H1 (cell line): ENCODE measurements around the gene PTPRJ. TPM values are rescaled to one million over a fixed set of nuclear protein-coding genes. Genes with fewer than 3 reads are reported as not detected.

Source experiments
- CTCF ChIA-PET: fragments of 300-600 bp; sonication (Branson Sonifier 250); formaldehyde crosslinking; loops from one replicate; lab custom pipeline; 2021; ENCODE audit not compliant: partially characterized antibody; lab: Charles Lee
- POLR2A ChIA-PET: fragments of 300-600 bp; sonication (Branson Sonifier 250); formaldehyde crosslinking; loops from one replicate; lab custom pipeline; 2021; ENCODE audit warnings: inconsistent platforms; ENCODE audit not compliant: partially characterized antibody; lab: Charles Lee
- DNase-seq, 2 experiments: peaks; one replicate each; pipeline versions ENCODE4 v3.0.0 to v3.0.0-alpha.2; 2010 to 2022; ENCODE audit warnings: low spot score in 2 of 2, low read depth in 1 of 2, mixed read lengths in 1 of 2
- FAIRE-seq: peaks from 2 replicates; lab custom pipeline; 2011; peaks lifted over from hg19 to GRCh38; lab: Jason Lieb, UNC
- H2AFZ ChIP-seq: 2 replicates; pipeline ENCODE4 v1.8.1; 2012; ENCODE audit warnings: low read length, inconsistent platforms
- H2AK5ac ChIP-seq: 2 replicates; pipeline ENCODE4 v1.6.1; 2013; ENCODE audit warnings: low read depth, low read length
- H2BK120ac ChIP-seq: replicated peaks from 2 replicates; pipeline ENCODE3; 2013; ENCODE audit warnings: low read depth, low read length, inconsistent platforms
- H2BK12ac ChIP-seq: 2 replicates; pipeline ENCODE4 v1.6.1; 2013; ENCODE audit warnings: low read depth, low read length
- H2BK15ac ChIP-seq: 2 replicates; pipeline ENCODE4 v1.6.1; 2013; ENCODE audit warnings: low read length
- H2BK20ac ChIP-seq: 2 replicates; pipeline ENCODE4 v1.6.1; 2013; ENCODE audit warnings: low read length
- H2BK5ac ChIP-seq: 2 replicates; pipeline ENCODE4 v1.6.1; 2013; ENCODE audit warnings: low read depth, low read length
- H3K14ac ChIP-seq: 2 replicates; pipeline ENCODE4 v1.6.1; 2013; ENCODE audit warnings: inconsistent platforms; ENCODE audit not compliant: insufficient read length
- H3K18ac ChIP-seq: 2 replicates; pipeline ENCODE4 v1.6.1; 2013; ENCODE audit warnings: low read length; ENCODE audit errors: extremely low read depth
- H3K23ac ChIP-seq: 2 replicates; pipeline ENCODE4 v1.6.1; 2013; ENCODE audit warnings: inconsistent platforms; ENCODE audit not compliant: insufficient read length
- H3K23me2 ChIP-seq: 2 replicates; pipeline ENCODE4 v1.6.1; 2013; ENCODE audit warnings: low read depth, low read length
- H3K27ac ChIP-seq: 2 replicates; pipeline ENCODE4 v1.6.1; 2011; ENCODE audit warnings: low read depth, low read length, inconsistent platforms
- H3K27me3 ChIP-seq, 4 experiments: replicated peaks in 1 of 4; 1 replicate in 1 of 4; 2 replicates in 3 of 4; pipeline versions ENCODE4 v1.6.1 to v1.8.1; 2011 to 2013; ENCODE audit warnings: low read length in 3 of 4, mild to moderate bottlenecking in 3 of 4, inconsistent platforms in 2 of 4, mixed read lengths in 2 of 4, moderate library complexity in 1 of 4; ENCODE audit not compliant: control insufficient read depth in 3 of 4, insufficient read depth in 3 of 4; ENCODE audit errors: extremely low read depth in 1 of 4
- H3K36me3 ChIP-seq, 4 experiments: 2 replicates each; pipeline versions ENCODE4 v1.6.1 to v1.8.1; 2011 to 2013; ENCODE audit warnings: mild to moderate bottlenecking in 4 of 4, low read length in 3 of 4, moderate library complexity in 2 of 4, control low read depth in 1 of 4, inconsistent platforms in 1 of 4; ENCODE audit not compliant: insufficient read depth in 4 of 4, control insufficient read depth in 2 of 4
- H3K4ac ChIP-seq: replicated peaks from 2 replicates; pipeline ENCODE3; 2013; ENCODE audit warnings: low read length, low read depth, mixed read lengths, inconsistent platforms; ENCODE audit not compliant: insufficient read length
- H3K4me1 ChIP-seq, 4 experiments: replicated peaks in 1 of 4; 1 replicate in 1 of 4; 2 replicates in 3 of 4; pipeline versions ENCODE4 v1.6.1 to v1.8.1; 2011 to 2013; ENCODE audit warnings: low read length in 3 of 4, inconsistent platforms in 2 of 4, mixed read lengths in 1 of 4; ENCODE audit not compliant: insufficient read depth in 4 of 4, control insufficient read depth in 3 of 4
- H3K4me2 ChIP-seq, 2 experiments: 2 replicates each; pipeline versions ENCODE4 v1.6.1 to v1.8.1; 2011 to 2013; ENCODE audit warnings: low read depth in 2 of 2, low read length in 2 of 2, control low read depth in 1 of 2, inconsistent platforms in 1 of 2, mild to moderate bottlenecking in 1 of 2; ENCODE audit not compliant: insufficient read depth in 1 of 2
- H3K4me3 ChIP-seq, 4 experiments: fragments of 200-600, 300-600 bp in 1 of 4; sonication (generic), shearing (Covaris generic), sonication (Bioruptor Twin) in 1 of 4; 2 replicates each; pipeline versions ENCODE4 v1.5.1 to v1.8.1; 2011 to 2016; ENCODE audit warnings: low read length in 4 of 4, low read depth in 3 of 4, control low read depth in 2 of 4, inconsistent platforms in 2 of 4, mild to moderate bottlenecking in 2 of 4, mixed read lengths in 1 of 4, moderate library complexity in 1 of 4; ENCODE audit not compliant: insufficient read depth in 2 of 4; ENCODE audit errors: extremely low read depth in 1 of 4
- H3K56ac ChIP-seq: replicated peaks from 2 replicates; pipeline ENCODE3; 2013; ENCODE audit warnings: low read depth, mild to moderate bottlenecking, mixed read lengths, low read length, inconsistent platforms; ENCODE audit not compliant: insufficient read length
- H3K79me1 ChIP-seq: 2 replicates; pipeline ENCODE4 v1.6.1; 2013; ENCODE audit warnings: low read depth, low read length, control low read depth
- H3K79me2 ChIP-seq, 2 experiments: 2 replicates each; pipeline versions ENCODE4 v1.6.1 to v1.8.1; 2012 to 2013; ENCODE audit warnings: low read length in 2 of 2, mild to moderate bottlenecking in 2 of 2, inconsistent platforms in 1 of 2; ENCODE audit not compliant: insufficient read depth in 2 of 2, control insufficient read depth in 1 of 2
- H3K9ac ChIP-seq, 4 experiments: replicated peaks in 1 of 4; 1 replicate in 1 of 4; 2 replicates in 3 of 4; pipeline versions ENCODE4 v1.6.1 to v1.8.1; 2011 to 2013; ENCODE audit warnings: low read depth in 3 of 4, low read length in 3 of 4, control low read depth in 2 of 4, mild to moderate bottlenecking in 2 of 4, moderate library complexity in 2 of 4, inconsistent platforms in 1 of 4; ENCODE audit errors: extremely low read depth in 1 of 4
- H3K9me3 ChIP-seq, 2 experiments: 2 replicates each; pipeline versions ENCODE4 v1.6.1 to v1.8.1; 2012 to 2013; ENCODE audit warnings: mild to moderate bottlenecking in 2 of 2, moderate library complexity in 2 of 2, control low read depth in 1 of 2, inconsistent platforms in 1 of 2, low read depth in 1 of 2, low read length in 1 of 2, mixed read lengths in 1 of 2; ENCODE audit not compliant: insufficient read depth in 2 of 2
- H4K20me1 ChIP-seq, 2 experiments: replicated peaks in 1 of 2; 2 replicates each; pipeline versions ENCODE3 to v1.8.1; 2011 to 2013; ENCODE audit warnings: inconsistent platforms in 2 of 2, low read length in 2 of 2, mild to moderate bottlenecking in 1 of 2; ENCODE audit not compliant: insufficient read depth in 2 of 2, control insufficient read depth in 1 of 2
- H4K5ac ChIP-seq: 2 replicates; pipeline ENCODE4 v1.6.1; 2013; ENCODE audit warnings: low read length, low read depth, mixed read lengths, inconsistent platforms; ENCODE audit not compliant: insufficient read length
- H4K8ac ChIP-seq: 2 replicates; pipeline ENCODE4 v1.8.0; 2013; ENCODE audit warnings: mild to moderate bottlenecking, moderate library complexity, low read length, inconsistent platforms; ENCODE audit not compliant: insufficient read depth; ENCODE audit errors: extremely low read depth
- H4K91ac ChIP-seq: replicated peaks from 2 replicates; pipeline ENCODE3; 2013; ENCODE audit warnings: low read length, mixed read lengths, inconsistent platforms; ENCODE audit not compliant: insufficient read length
- BACH1 ChIP-seq: IDR thresholded peaks from 2 replicates; pipeline ENCODE4 v1.6.1; 2012; ENCODE audit warnings: low read length, improper control_type of control experiment
- KDM5A ChIP-seq: fragments of 200-600 bp; IDR thresholded peaks from 2 replicates; pipeline ENCODE4 v1.7.1; 2012; ENCODE audit warnings: mild to moderate bottlenecking, low read length, inconsistent platforms, mixed read lengths
- WGBS, 2 experiments: shearing (Covaris generic) in 1 of 2; methylation state at CpG; one replicate each; pipeline versions ENCODE4 v1.1.6 to v1.1.7; 2013 to 2015; ENCODE audit warnings: low lambda C conversion rate in 2 of 2, mixed read lengths in 2 of 2, inconsistent platforms in 1 of 2, low coverage in 1 of 2, missing lambda C conversion rate in 1 of 2; ENCODE audit not compliant: insufficient replicate concordance in 2 of 2, insufficient coverage in 1 of 2, insufficient read length in 1 of 2; ENCODE audit errors: extremely low coverage in 1 of 2, missing lambda C conversion rate in 1 of 2; 5-methylcytosine and 5-hydroxymethylcytosine counted together
- polyA plus RNA-seq, 7 experiments: library from polyadenylated mRNA; depleted of rRNA in 3 of 7; stranded (reverse) in 5 of 7; unstranded in 2 of 7; fragments of >200 nt in 5 of 7; fragments of 200-250 nt in 2 of 7; gene quantifications; 1 replicate in 5 of 7; 2 replicates in 1 of 7; 4 replicates in 1 of 7; pipeline versions ENCODE4 v1.2.1 to v1.2.3, GENCODE V29; 2011 to 2013; ENCODE audit warnings: missing spikeins in 2 of 7, mixed read lengths in 2 of 7
- total RNA-seq: library from RNA; stranded (reverse); fragmentation: NEBNext Ultra II Directional; extraction: Animal tissue kit (Norgen Biotek cat#: 25700); gene quantifications from 2 replicates; pipeline ENCODE4 v1.2.1, GENCODE V29; 2021

PTPRJ gene
- total and polyA plus RNA-seq, 2 of the 8 experiments (the other 6 are each of a cell fraction or from before 2014, with no cell fraction given), result 4.4 to 22.6 TPM

GRCh38 chr11:48066881-48067800 is 86.8 kb downstream of the PTPRJ start:
- Histone ChIP-seq H4K5ac (no peak overlapping the region), H2BK5ac (no peak overlapping the region), H3K79me1 (no peaks in the 10 kb centered on the region), H3K9me3 (no peaks in the 10 kb centered on the region), H3K23ac (no peak overlapping the region), H4K8ac (no peak overlapping the region), H3K23me2 (no peaks in the 10 kb centered on the region), H3K27me3 (no peaks in the 10 kb centered on the region), H3K36me3 (no peaks in the 10 kb centered on the region), H3K56ac (no peak overlapping the region), H2BK12ac (no peak overlapping the region), H2BK15ac (no peak overlapping the region), H2BK120ac (no peak overlapping the region), H3K14ac (no peak overlapping the region), H4K91ac (no peak overlapping the region), H3K18ac (no peak overlapping the region), H3K9ac (no peak overlapping the region), H3K4me1 (no peaks in the 10 kb centered on the region; a peak in 1 of 7 replicates), H2AK5ac (no peak overlapping the region), H3K4ac (no peak overlapping the region), H3K27ac (no peak overlapping the region), H2AFZ (no peak overlapping the region), H2BK20ac (no peak overlapping the region), H3K4me3 (no peak overlapping the region), H3K4me2 (no peak overlapping the region), H4K20me1 (no peaks in the 10 kb centered on the region), H3K79me2 (no peaks in the 10 kb centered on the region)
- DNase-seq (no peak), FAIRE-seq (no peak)
- CTCF ChIA-PET, result no interaction called here
- POLR2A ChIA-PET, result no interaction called here
- 89% methylated on average over 10 of the region's 10 CpGs; no CpG with 5 or more reads in 1 of the 2 experiments for WGBS, 2 experiments
- TF ChIP-seq KDM5A (no peak), BACH1 (no peak)
